Neuron (in vitro differentiated cells): ENCODE measurements around the gene TBC1D22B.
A peak's percentile ranks its signal among the peaks of the same experiment; 100 is the strongest.

Source experiments
- H2AFZ ChIP-seq: one replicate; pipeline ENCODE4 v1.6.1; 2013; ENCODE audit warnings: low read depth, mild to moderate bottlenecking, inconsistent platforms, low read length, moderate library complexity
- H3K27me3 ChIP-seq: one replicate; pipeline ENCODE4 v1.6.1; 2013; ENCODE audit warnings: low read length; ENCODE audit not compliant: insufficient read depth
- H3K36me3 ChIP-seq: one replicate; pipeline ENCODE4 v1.6.1; 2013; ENCODE audit warnings: low read length; ENCODE audit not compliant: insufficient read depth
- H3K4me1 ChIP-seq: one replicate; pipeline ENCODE4 v1.6.1; 2013; ENCODE audit warnings: low read length; ENCODE audit not compliant: insufficient read depth
- H3K4me3 ChIP-seq: 2 replicates; pipeline ENCODE4 v1.5.1; 2013; ENCODE audit warnings: mild to moderate bottlenecking, low read length, moderate library complexity
- H3K9me3 ChIP-seq: one replicate; pipeline ENCODE4 v1.6.1; 2013; ENCODE audit warnings: low read length

Gene TBC1D22B

GRCh38 chr6:37225350-37226169, 32.0 kb upstream of the TBC1D22B start:
- H3K27me3 ChIP-seq = no peaks in the 10 kb centered on the region
- no peaks in the 10 kb centered on the region for H3K4me1 ChIP-seq
- H3K9me3 ChIP-seq = no peaks in the 10 kb centered on the region
- no peaks in the 10 kb centered on the region for H3K36me3 ChIP-seq
- H2AFZ ChIP-seq = no peak overlapping the region
- no peak overlapping the region for H3K4me3 ChIP-seq

- H2AFZ ChIP-seq = no peak overlapping the region
- H3K9me3 ChIP-seq = no peaks in the 10 kb centered on the region
- H3K4me3 ChIP-seq = no peak overlapping the region
- no peaks in the 10 kb centered on the region for H3K4me1 ChIP-seq
- H3K27me3 ChIP-seq = no peaks in the 10 kb centered on the region
- no peaks in the 10 kb centered on the region for H3K36me3 ChIP-seq
Observed at GRCh38 chr6:37230104-37230503, 27.5 kb upstream of the TBC1D22B start.

- H3K27me3 ChIP-seq = no peaks in the 10 kb centered on the region
- peaks cover 15% of the 10 kb centered on the region for H3K4me1 ChIP-seq
- H3K4me3 ChIP-seq = no peak overlapping the region
- H2AFZ ChIP-seq = no peak overlapping the region
- H3K36me3 ChIP-seq = no peaks in the 10 kb centered on the region
- no peaks in the 10 kb centered on the region for H3K9me3 ChIP-seq
Observed at GRCh38 chr6:37232430-37233017, 25.0 kb upstream of the TBC1D22B start.

GRCh38 chr6:37233541-37233940, 24.0 kb upstream of the TBC1D22B start:
- Histone ChIP-seq H3K27me3 (no peaks in the 10 kb centered on the region), H3K9me3 (no peaks in the 10 kb centered on the region), H2AFZ (no peak overlapping the region), H3K4me3 (no peak overlapping the region), H3K4me1 (peaks cover 19% of the 10 kb centered on the region), H3K36me3 (no peaks in the 10 kb centered on the region)

- no peaks in the 10 kb centered on the region for H3K27me3 ChIP-seq
- no peaks in the 10 kb centered on the region for H3K9me3 ChIP-seq
- peak overlapping the region; percentile 50 for H2AFZ ChIP-seq
- H3K4me3 ChIP-seq = no peak overlapping the region
- no peaks in the 10 kb centered on the region for H3K36me3 ChIP-seq
- H3K4me1 ChIP-seq = peaks cover 19% of the 10 kb centered on the region
Observed at GRCh38 chr6:37236921-37237320, 20.7 kb upstream of the TBC1D22B start.

GRCh38 chr6:37237789-37238188, 19.8 kb upstream of the TBC1D22B start:
- Histone ChIP-seq H3K27me3 (no peaks in the 10 kb centered on the region), H3K36me3 (no peaks in the 10 kb centered on the region), H2AFZ (peak overlapping the region; percentile 50), H3K4me3 (no peak overlapping the region), H3K9me3 (no peaks in the 10 kb centered on the region), H3K4me1 (peaks cover 26% of the 10 kb centered on the region)

- Histone ChIP-seq H3K36me3 (no peaks in the 10 kb centered on the region), H3K27me3 (no peaks in the 10 kb centered on the region), H3K4me3 (no peak overlapping the region), H3K4me1 (peaks cover 26% of the 10 kb centered on the region), H2AFZ (no peak overlapping the region), H3K9me3 (no peaks in the 10 kb centered on the region)
Observed at GRCh38 chr6:37238381-37238780, 19.2 kb upstream of the TBC1D22B start.

- peaks cover 26% of the 10 kb centered on the region for H3K4me1 ChIP-seq
- H3K27me3 ChIP-seq = no peaks in the 10 kb centered on the region
- no peaks in the 10 kb centered on the region for H3K9me3 ChIP-seq
- H3K4me3 ChIP-seq = no peak overlapping the region
- H3K36me3 ChIP-seq = no peaks in the 10 kb centered on the region
- H2AFZ ChIP-seq = no peak overlapping the region
Observed at GRCh38 chr6:37239526-37239925, 18.0 kb upstream of the TBC1D22B start.

GRCh38 chr6:37239950-37240713, 17.4 kb upstream of the TBC1D22B start:
- no peak overlapping the region for H3K4me3 ChIP-seq
- H3K9me3 ChIP-seq = no peaks in the 10 kb centered on the region
- H3K36me3 ChIP-seq = no peaks in the 10 kb centered on the region
- no peak overlapping the region for H2AFZ ChIP-seq
- no peaks in the 10 kb centered on the region for H3K27me3 ChIP-seq
- H3K4me1 ChIP-seq = peaks cover 26% of the 10 kb centered on the region

GRCh38 chr6:37241131-37241530, 16.4 kb upstream of the TBC1D22B start:
- peaks cover 24% of the 10 kb centered on the region for H3K4me1 ChIP-seq
- H3K4me3 ChIP-seq = no peak overlapping the region
- H3K9me3 ChIP-seq = no peaks in the 10 kb centered on the region
- H3K27me3 ChIP-seq = no peaks in the 10 kb centered on the region
- no peak overlapping the region for H2AFZ ChIP-seq
- H3K36me3 ChIP-seq = no peaks in the 10 kb centered on the region

GRCh38 chr6:37241775-37242428, 15.7 kb upstream of the TBC1D22B start:
- no peak overlapping the region for H3K4me3 ChIP-seq
- no peaks in the 10 kb centered on the region for H3K9me3 ChIP-seq
- no peak overlapping the region for H2AFZ ChIP-seq
- H3K36me3 ChIP-seq = no peaks in the 10 kb centered on the region
- peaks cover 17% of the 10 kb centered on the region for H3K4me1 ChIP-seq
- no peaks in the 10 kb centered on the region for H3K27me3 ChIP-seq

GRCh38 chr6:37242429-37243052, 15.0 kb upstream of the TBC1D22B start:
- Histone ChIP-seq H3K9me3 (no peaks in the 10 kb centered on the region), H2AFZ (no peak overlapping the region), H3K4me3 (no peak overlapping the region), H3K4me1 (peaks cover 11% of the 10 kb centered on the region), H3K27me3 (no peaks in the 10 kb centered on the region), H3K36me3 (no peaks in the 10 kb centered on the region)
